Fibroblast of the aortic adventitia (primary cell): ENCODE measurements around the gene MYO9B. TPM values are rescaled to one million over a fixed set of nuclear protein-coding genes. Genes with fewer than 3 reads are reported as not detected.

Source experiments
- DNase-seq: peaks from one replicate; pipeline ENCODE4 v3.0.0-alpha.2; 2010; ENCODE audit warnings: low read depth
- H3K4me3 ChIP-seq: 2 replicates; pipeline ENCODE4 v1.5.1; 2011; ENCODE audit warnings: low read depth, mild to moderate bottlenecking, control low read depth, low read length, moderate library complexity
- CTCF ChIP-seq: IDR thresholded peaks from 2 replicates; pipeline ENCODE4 v1.5.1; 2011; ENCODE audit warnings: mild to moderate bottlenecking, low read length, control low read depth, inconsistent platforms; ENCODE audit not compliant: insufficient read depth
- total RNA-seq: library from RNA; depleted of rRNA; stranded (reverse); fragments of >200 nt; gene quantifications from 2 replicates; pipeline ENCODE4 v1.2.3, GENCODE V29; 2012; ENCODE audit warnings: low replicate concordance

Gene MYO9B
- total RNA-seq, 1 donor = 103 TPM

GRCh38 chr19:17061205-17061604 is 14.4 kb upstream of the MYO9B start:
- no peak for TF ChIP-seq CTCF
- no peak for DNase-seq
- no peak overlapping the region for H3K4me3 ChIP-seq

- TF ChIP-seq CTCF = no peak
- H3K4me3 ChIP-seq = no peak overlapping the region
- DNase-seq = no peak
Measured at GRCh38 chr19:17061691-17062090, 13.9 kb upstream of the MYO9B start.

GRCh38 chr19:17063428-17063827 is 12.1 kb upstream of the MYO9B start:
- no peak overlapping the region for H3K4me3 ChIP-seq
- no peak for DNase-seq
- no peak for TF ChIP-seq CTCF

- DNase-seq = no peak
- no peak for TF ChIP-seq CTCF
- no peak overlapping the region for H3K4me3 ChIP-seq
Measured at GRCh38 chr19:17069193-17069592, 6.4 kb upstream of the MYO9B start.

- no peak for DNase-seq
- no peak overlapping the region for H3K4me3 ChIP-seq
- TF ChIP-seq CTCF = no peak
Measured at GRCh38 chr19:17070421-17070820, 5.2 kb upstream of the MYO9B start.

- no peak for DNase-seq
- no peak for TF ChIP-seq CTCF
- no peak overlapping the region for H3K4me3 ChIP-seq
Measured at GRCh38 chr19:17070912-17071311, 4.7 kb upstream of the MYO9B start.

GRCh38 chr19:17073869-17074633 is 1.5 kb upstream of the MYO9B start:
- no peak for DNase-seq
- TF ChIP-seq CTCF = no peak
- H3K4me3 ChIP-seq = peak overlapping the region; percentile 89
